K562 (cell line): ENCODE data around the gene RNLS. TPM values are rescaled to one million over a fixed set of nuclear protein-coding genes. Genes with fewer than 3 reads are reported as not detected.

Experiments
- ATAC-seq: fragments of 200-7000 bp; cut with Tn5 transposase; 3 replicates; pipeline ENCODE4 v1.9.1; 2020; ENCODE audit warnings: moderate library complexity
- BruUV-seq: library from RNA; stranded (reverse); fragments of 400-500 nt; replicated peaks from 2 replicates; lab custom pipeline; 2021; lab: Mats Ljungman, UMichigan
- CTCF ChIA-PET: fragments of 300-600 bp; formaldehyde crosslinking; extraction: SDS; loops from one replicate; lab custom pipeline; 2021; ENCODE audit warnings: low intra/inter-chr PET ratio; lab: Yijun Ruan, JAX
- POLR2A ChIA-PET: fragments of 300-600, 350-650 bp; sonication (Branson Sonifier 250); formaldehyde crosslinking; extraction: SDS; loops from one replicate; lab custom pipeline; 2021; ENCODE audit warnings: antibody characterized with exemption, inconsistent platforms; lab: Yijun Ruan, JAX
- DNase-seq, 4 experiments: peaks; one replicate each; pipeline versions ENCODE4 v3.0.0 to v3.0.0-alpha.2; 2011 to 2018; ENCODE audit warnings: low spot score in 3 of 4, mixed read lengths in 3 of 4; ENCODE audit errors: extremely low read depth in 1 of 4
- FAIRE-seq: peaks from 2 replicates; lab custom pipeline; 2011; peaks lifted over from hg19 to GRCh38; lab: Jason Lieb, UNC
- H2AFZ ChIP-seq: 2 replicates; pipeline ENCODE4 v1.6.0; 2011; ENCODE audit warnings: low read depth, low read length, control low read depth, inconsistent platforms
- H3K27ac ChIP-seq: fragments of 200-600 bp; 3 replicates; pipeline ENCODE4 v1.8.0; 2011; ENCODE audit warnings: low read depth, mild to moderate bottlenecking, control low read depth, inconsistent platforms, low read length, moderate library complexity, mixed read lengths; ENCODE audit errors: extremely low read depth
- H3K27me3 ChIP-seq, 2 experiments: fragments of 300-600 bp in 1 of 2; 2 replicates in 1 of 2; 3 replicates in 1 of 2; pipeline versions ENCODE4 v1.6.0 to v1.8.0; 2011; ENCODE audit warnings: inconsistent platforms in 2 of 2, low read length in 2 of 2, mild to moderate bottlenecking in 1 of 2, mixed read lengths in 1 of 2, moderate library complexity in 1 of 2; ENCODE audit not compliant: control insufficient read depth in 2 of 2, insufficient read depth in 2 of 2
- H3K36me3 ChIP-seq: fragments of 300-600 bp; 3 replicates; pipeline ENCODE4 v1.8.0; 2011; ENCODE audit warnings: mild to moderate bottlenecking, low read length, inconsistent platforms; ENCODE audit not compliant: control insufficient read depth, insufficient read depth
- H3K4me1 ChIP-seq, 2 experiments: fragments of 200-600 bp in 1 of 2; replicated peaks in 1 of 2; 2 replicates in 1 of 2; 3 replicates in 1 of 2; pipeline versions ENCODE4 v1.5.1 to v1.8.0; 2011; ENCODE audit warnings: inconsistent platforms in 2 of 2, low read length in 2 of 2, mild to moderate bottlenecking in 1 of 2, mixed read lengths in 1 of 2, moderate library complexity in 1 of 2; ENCODE audit not compliant: control insufficient read depth in 2 of 2, insufficient read depth in 2 of 2
- H3K4me2 ChIP-seq: 2 replicates; pipeline ENCODE4 v1.6.1; 2011; ENCODE audit warnings: low read length, control low read depth, inconsistent platforms, mixed read lengths; ENCODE audit not compliant: insufficient read depth
- H3K4me3 ChIP-seq: fragments of 200-600 bp; sonication (generic), shearing (Covaris generic); 2 replicates; pipeline ENCODE4 v1.5.1; 2016; ENCODE audit warnings: control low read depth, inconsistent platforms
- H3K79me2 ChIP-seq: fragments of 200-600 bp; 3 replicates; pipeline ENCODE4 v1.8.0; 2011; ENCODE audit warnings: low read length, inconsistent platforms; ENCODE audit not compliant: control insufficient read depth, insufficient read depth
- H3K9ac ChIP-seq, 2 experiments: 2 replicates each; pipeline versions ENCODE4 v1.6.0 to v1.6.1; 2011; ENCODE audit warnings: low read depth in 2 of 2, low read length in 2 of 2, control low read depth in 1 of 2, inconsistent platforms in 1 of 2, mild to moderate bottlenecking in 1 of 2, mixed read lengths in 1 of 2; ENCODE audit not compliant: insufficient read depth in 1 of 2
- H3K9me1 ChIP-seq: one replicate; pipeline ENCODE4 v1.6.0; 2011; ENCODE audit warnings: inconsistent platforms, mild to moderate bottlenecking, low read length, moderate library complexity; ENCODE audit not compliant: control insufficient read depth, insufficient read depth
- H3K9me3 ChIP-seq: replicated peaks from 2 replicates; pipeline ENCODE4 v1.5.1; 2011; ENCODE audit warnings: low read depth, low read length, inconsistent platforms; ENCODE audit not compliant: control insufficient read depth, insufficient read depth
- H4K20me1 ChIP-seq: replicated peaks from 2 replicates; pipeline ENCODE4 v1.6.1; 2011; ENCODE audit warnings: low read length, inconsistent platforms, mixed read lengths; ENCODE audit not compliant: control insufficient read depth, insufficient read depth
- SMC3 ChIP-seq: conservative IDR thresholded peaks from 2 replicates; pipeline ENCODE4 v1.6.1; 2011; ENCODE audit warnings: low read depth, low read length, improper control_type of control experiment; ENCODE audit not compliant: insufficient read depth
- TFE3 ChIP-seq: fragments of 450-650 bp; formaldehyde crosslinking; IDR thresholded peaks from 2 replicates; pipeline ENCODE4 v1.4.0; 2020; ENCODE audit warnings: mild to moderate bottlenecking, mixed read lengths
- ZFX ChIP-seq: sonication (generic); formaldehyde crosslinking; IDR thresholded peaks from 2 replicates; pipeline ENCODE4 v1.8.0; 2022; ENCODE audit warnings: mild to moderate bottlenecking, missing genetic modification reagents, moderate library complexity
- ZNF449 ChIP-seq: fragments of 250-450 bp; sonication (Bioruptor Pico); IDR thresholded peaks from 2 replicates; pipeline ENCODE4 v1.8.0; 2022; ENCODE audit warnings: moderate library complexity, mild to moderate bottlenecking, inconsistent platforms
- WGBS: fragments of 100-300 bp; shearing (Covaris generic); methylation state at CpG from one replicate; pipeline ENCODE4 v1.1.6; 2016; ENCODE audit warnings: low coverage, mixed read lengths; ENCODE audit not compliant: insufficient coverage; ENCODE audit errors: missing lambda C conversion rate; 5-methylcytosine and 5-hydroxymethylcytosine counted together
- in situ Hi-C: fragments of 300-500 bp; cut with MboI; formaldehyde crosslinking; loops from 4 replicates; pipeline ENCODE4 v1.15.0; 2018; ENCODE audit warnings: inconsistent platforms, mixed read lengths
- intact Hi-C: fragments of 100-400 bp; cut with micrococcal nuclease; formaldehyde crosslinking; loops from 2 replicates; pipeline ENCODE4 v1.14.2; 2022
- polyA plus RNA-seq, 8 experiments: library from polyadenylated mRNA; depleted of rRNA in 4 of 8; stranded (reverse) in 5 of 8; unstranded in 3 of 8; fragments of >200 nt; fragmentation: Nextera tagmentation in 2 of 8; fragmentation: Illumina TruSeq in 1 of 8; extraction: Ambion mirVana in 2 of 8; extraction: Trizol in 1 of 8; gene quantifications; 2 replicates each; pipeline versions ENCODE4 v1.2.1 to v1.2.3, GENCODE V29; 2011 to 2014; ENCODE audit warnings: inconsistent platforms in 1 of 8, missing spikeins in 1 of 8
- total RNA-seq, 7 experiments: library from RNA; depleted of rRNA in 6 of 7; stranded (reverse); fragments of >200 nt in 6 of 7; fragmentation: Illumina TruSeq in 2 of 7; extraction: Trizol in 2 of 7; gene quantifications; 2 replicates each; pipeline versions ENCODE4 v1.2.1 to v1.2.3, GENCODE V29; 2011 to 2021; ENCODE audit warnings: low replicate concordance in 1 of 7

RNLS gene
- total and polyA plus RNA-seq, 9 of the 15 experiments (the other 6 are each of a cell fraction or from before 2014, with no cell fraction given), result 0.14 to 0.72 (median 0.41) TPM; not detected in 3

- no peak for TF ChIP-seq ZNF449 (CRISPR knock-in tag)
Measured at GRCh38 chr10:88299787-88300186, 283.3 kb downstream of the RNLS start (continued).

- no peak overlapping the region for H3K4me2 ChIP-seq
- no peak overlapping the region for H3K9ac ChIP-seq
- DNase-seq, result no peak
- no peaks in the 10 kb centered on the region for H3K79me2 ChIP-seq
- WGBS, result 0% methylated on average over 3 of the region's 3 CpGs
- BruUV-seq, result no TSS peak
- no peak for FAIRE-seq
- no peaks in the 10 kb centered on the region for H3K9me3 ChIP-seq
- ChIA-PET CTCF (no interaction called here), POLR2A (no interaction called here)
- no peaks in the 10 kb centered on the region for H3K36me3 ChIP-seq
- in situ Hi-C loops, result no loop called here
- intact Hi-C loops, result no loop called here
- H3K4me1 ChIP-seq, result no peaks in the 10 kb centered on the region
- no peak overlapping the region for H2AFZ ChIP-seq
- no peaks in the 10 kb centered on the region for H3K9me1 ChIP-seq
- no peak for ATAC-seq
- no peak overlapping the region for H3K4me3 ChIP-seq
- TF ChIP-seq ZFX, result no peak
- TF ChIP-seq SMC3, result no peak
- peak; percentile 45; the same call in 1 of the 2 replicates for TF ChIP-seq TFE3 (CRISPR knock-in tag)
- H3K27me3 ChIP-seq, result no peaks in the 10 kb centered on the region
- H4K20me1 ChIP-seq, result no peaks in the 10 kb centered on the region
- no peak overlapping the region for H3K27ac ChIP-seq
Measured at GRCh38 chr10:88297103-88297502, 286.0 kb downstream of the RNLS start.
